ENCODE data around the gene POLR2F. TPM values are rescaled to one million over a fixed set of nuclear protein-coding genes. Genes with fewer than 3 reads are reported as not detected.

The POLR2F gene
- total and polyA plus RNA-seq, 9 of the 15 experiments (the other 6 are each of a cell fraction or from before 2014, with no cell fraction given): 98.9 to 410 (median 168) TPM

DNA sequence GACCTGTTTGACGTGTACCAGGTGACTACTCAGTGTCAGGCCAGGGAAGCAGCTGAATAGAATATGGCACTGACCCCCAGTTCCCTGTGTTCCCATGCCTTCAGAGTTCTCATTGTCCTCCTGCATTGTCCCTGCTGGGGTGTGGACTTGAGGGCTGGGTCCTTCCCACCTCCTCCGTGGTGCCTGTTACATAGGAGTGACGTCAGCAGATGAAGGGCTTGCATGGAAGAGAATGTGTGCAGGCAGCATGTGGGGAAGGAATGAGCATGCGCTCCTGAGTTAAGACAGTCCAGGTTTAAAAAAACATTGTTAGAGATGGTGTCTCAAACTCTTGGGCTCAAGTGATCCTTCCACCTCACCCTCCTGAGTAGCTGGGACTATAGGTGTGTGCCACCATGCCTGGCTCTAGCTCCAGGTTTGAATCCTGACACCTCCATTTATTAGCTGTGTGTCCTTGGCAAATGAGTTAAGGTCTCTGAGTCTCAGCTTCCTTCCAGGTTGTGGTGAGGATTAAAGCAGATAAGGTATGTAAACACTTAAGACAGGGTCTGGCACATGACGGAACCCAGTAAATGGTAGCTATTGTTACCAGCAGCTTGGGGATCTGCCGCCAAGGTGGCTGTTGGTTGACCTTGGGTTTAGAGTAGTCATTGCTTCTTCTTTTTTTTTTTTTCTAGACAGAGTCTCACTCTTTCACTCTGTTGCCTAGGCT, 38.4 kb downstream of the POLR2F start (continued):
- TF ChIP-seq, protein P1, sequence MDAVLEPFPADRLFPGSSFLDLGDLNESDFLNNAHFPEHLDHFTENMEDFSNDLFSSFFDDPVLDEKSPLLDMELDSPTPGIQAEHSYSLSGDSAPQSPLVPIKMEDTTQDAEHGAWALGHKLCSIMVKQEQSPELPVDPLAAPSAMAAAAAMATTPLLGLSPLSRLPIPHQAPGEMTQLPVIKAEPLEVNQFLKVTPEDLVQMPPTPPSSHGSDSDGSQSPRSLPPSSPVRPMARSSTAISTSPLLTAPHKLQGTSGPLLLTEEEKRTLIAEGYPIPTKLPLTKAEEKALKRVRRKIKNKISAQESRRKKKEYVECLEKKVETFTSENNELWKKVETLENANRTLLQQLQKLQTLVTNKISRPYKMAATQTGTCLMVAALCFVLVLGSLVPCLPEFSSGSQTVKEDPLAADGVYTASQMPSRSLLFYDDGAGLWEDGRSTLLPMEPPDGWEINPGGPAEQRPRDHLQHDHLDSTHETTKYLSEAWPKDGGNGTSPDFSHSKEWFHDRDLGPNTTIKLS (IDR thresholded peaks at IDR 0.05; ENCODE audit: borderline replicate concordance, low read depth): no peak
- TF ChIP-seq SP2 (IDR thresholded peaks at IDR 0.05; ENCODE audit: extremely low read depth, low read depth, low read length, poor library complexity, severe bottlenecking): no peak
- peak; percentile 58; the same call in 1 of the 2 replicates for TF ChIP-seq BCOR (IDR thresholded peaks at IDR 0.05)
- no peak for TF ChIP-seq HNRNPK (IDR thresholded peaks at IDR 0.05; ENCODE audit: low read depth, low read length, poor library complexity, severe bottlenecking)
- TF ChIP-seq CHCHD3 (CRISPR knock-in tag; IDR thresholded peaks at IDR 0.05): no peak
- TF ChIP-seq, protein P2, sequence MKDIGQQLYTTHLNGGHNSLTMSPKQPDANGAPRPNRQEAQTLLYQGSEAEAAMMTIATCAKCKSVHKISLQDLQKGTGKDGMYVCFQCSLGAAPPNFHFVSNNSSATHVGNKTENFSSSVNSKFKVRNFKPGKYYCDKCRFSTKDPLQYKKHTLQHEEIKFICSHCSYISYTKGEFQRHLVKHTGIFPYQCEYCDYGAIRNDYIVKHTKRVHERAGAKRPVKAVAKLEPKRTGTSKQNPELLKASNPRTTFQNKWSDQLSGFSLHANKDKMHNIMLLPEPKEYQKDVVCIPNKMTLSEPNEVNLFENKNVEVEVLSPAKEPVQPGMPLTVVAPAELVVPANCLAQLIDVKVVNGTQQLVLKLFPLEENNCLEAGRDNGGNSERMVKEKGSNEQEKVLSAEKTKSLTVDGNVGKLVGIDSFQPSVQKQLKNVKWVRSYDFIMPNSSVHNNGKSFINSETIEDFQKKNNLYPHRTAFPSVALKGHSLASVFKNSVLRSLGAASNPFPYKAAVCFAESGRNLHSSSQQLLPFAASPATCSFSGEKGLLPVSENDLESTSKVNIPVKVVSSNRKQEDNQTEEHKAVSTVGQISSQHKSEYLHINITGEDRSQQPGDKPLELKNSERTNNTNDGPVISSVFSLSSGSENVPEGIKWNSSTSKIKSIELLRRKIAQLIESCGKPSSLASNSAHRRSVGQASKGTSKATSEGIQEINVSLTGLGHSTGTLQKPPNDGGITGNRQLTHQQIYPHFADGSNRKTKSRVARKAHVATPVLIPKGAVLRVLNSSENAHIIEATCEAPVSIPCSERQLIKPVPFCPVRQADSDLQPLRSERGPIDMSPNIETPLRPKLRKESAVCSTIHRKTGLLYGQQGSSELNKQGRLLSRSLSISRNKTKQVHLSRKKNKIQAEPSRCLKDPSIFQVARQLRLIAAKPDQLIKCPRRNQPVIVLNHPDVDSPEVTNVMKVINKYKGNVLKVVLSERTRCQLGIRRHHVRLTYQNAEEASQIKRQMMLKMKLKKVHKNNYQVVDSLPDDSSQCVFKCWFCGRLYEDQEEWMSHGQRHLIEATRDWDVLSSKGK (CRISPR knock-in tag; IDR thresholded peaks at IDR 0.05): no peak
- TF ChIP-seq CREB1 (IDR thresholded peaks at IDR 0.05): peak; percentile 24; the same call in 1 of the 2 replicates
- no peak; the same call in 1 of the 2 replicates for TF ChIP-seq CREB1 (CRISPR knock-in tag; IDR thresholded peaks at IDR 0.05)
- peak; percentile 46; the same call in 1 of the 2 replicates for TF ChIP-seq ATF7 (IDR thresholded peaks at IDR 0.05)
